Sigmoid colon (tissue), 7 donors: Measurements from ENCODE around the gene PLEKHN1. TPM values are rescaled to one million over a fixed set of nuclear protein-coding genes. Genes with fewer than 3 reads are reported as not detected.
A peak's percentile ranks its signal among the peaks of the same experiment; 100 is the strongest.
"Not testable (repeated sequence)": the region's sequence is repeated elsewhere in the genome, so short reads cannot be mapped to it uniquely, and the experiment has no call there.

Source experiments
- DNase-seq: peaks from one replicate; pipeline ENCODE4 v3.0.0-alpha.2; 2019
- H3K27ac ChIP-seq, 4 donors: fragments of 200-600 bp; sonication (generic); one replicate each; pipeline ENCODE4 v1.5.1; 2016 to 2019; ENCODE audit warnings: mild to moderate bottlenecking in 1 of 4
- H3K27me3 ChIP-seq, 3 donors: fragments of 200-600 bp; sonication (generic); one replicate each; pipeline ENCODE4 v1.5.1; 2019; ENCODE audit warnings: mild to moderate bottlenecking in 1 of 3
- H3K36me3 ChIP-seq, 4 donors: fragments of 200-600 bp; sonication (generic); one replicate each; pipeline ENCODE4 v1.5.1; 2016 to 2019
- H3K4me1 ChIP-seq, 4 donors: fragments of 200-600 bp; sonication (generic); one replicate each; pipeline ENCODE4 v1.5.1; 2017 to 2019
- H3K4me3 ChIP-seq, 4 donors: fragments of 200-600 bp; sonication (generic); one replicate each; pipeline ENCODE4 v1.5.1; 2017 to 2019; ENCODE audit warnings: mild to moderate bottlenecking in 2 of 4, moderate library complexity in 1 of 4
- H3K9me3 ChIP-seq, 4 donors: fragments of 200-600 bp in 3 of 4; sonication (generic) in 3 of 4; one replicate each; pipeline versions ENCODE4 v1.5.1 to v1.6.1; 2013 to 2019
- EP300 ChIP-seq, 4 donors: sonication (generic); formaldehyde crosslinking; IDR thresholded peaks; one replicate each; pipeline ENCODE4 v1.6.1; 2017; ENCODE audit warnings: antibody characterized with exemption in 4 of 4
- POLR2A ChIP-seq, 2 donors: fragments of 450-650 bp; IDR thresholded peaks; one replicate each; pipeline ENCODE4 v1.6.1; 2016; ENCODE audit warnings: antibody characterized with exemption in 2 of 2, mild to moderate bottlenecking in 2 of 2, moderate library complexity in 2 of 2
- POLR2AphosphoS5 ChIP-seq, 4 donors: sonication (generic); formaldehyde crosslinking; IDR thresholded peaks; one replicate each; pipeline ENCODE4 v1.6.1; 2017; ENCODE audit warnings: antibody characterized with exemption in 4 of 4
- WGBS, 2 donors: extraction: QIAGEN DNeasy Blood & Tissue Kit; methylation state at CpG; one replicate each; pipeline ENCODE4 v1.1.7; 2013; 5-methylcytosine and 5-hydroxymethylcytosine counted together
- intact Hi-C: fragments of 100-400 bp; cut with DNase I; formaldehyde crosslinking; loops from one replicate; pipeline ENCODE4 v1.15.1; 2023
- polyA plus RNA-seq, 3 donors: library from polyadenylated mRNA; stranded (reverse); fragments of 200-250 nt; gene quantifications; one replicate each; pipeline ENCODE4 v1.2.3, GENCODE V29; 2013
- total RNA-seq, 4 donors: library from RNA; depleted of rRNA; stranded (reverse); fragments of >200 nt; gene quantifications; one replicate each; pipeline ENCODE4 v1.1.0, GENCODE V29; 2016
- TF ChIP-seq, protein P1 (sequence below), 4 experiments: fragments of 450-650 bp in 3 of 4; fragments of 200-600 bp in 1 of 4; IDR thresholded peaks; one replicate each; pipeline ENCODE4 v1.5.1; 2016 to 2019; ENCODE audit warnings: antibody characterized with exemption in 4 of 4, mild to moderate bottlenecking in 3 of 4, moderate library complexity in 2 of 4
- donor health status: healthy with polysubstance abuse.
- donor health status: Bipolar disorder and iron deficiency.
- donor health status: healthy.

PLEKHN1 gene
- total and polyA plus RNA-seq, 7 donors, result 0.46 to 1.5 TPM; not detected in 5

- Histone ChIP-seq H3K9me3 (no peaks in the 10 kb centered on the region), H3K4me1 (peaks cover 0 to 24% (median 17%) of the 10 kb centered on the region in 4 donors), H3K4me3 (no peak overlapping the region), H3K27ac (no peak overlapping the region), H3K27me3 (no peaks in the 10 kb centered on the region), H3K36me3 (no peaks in the 10 kb centered on the region)
- DNase-seq, result peak; percentile 68
- TF ChIP-seq, protein P1, sequence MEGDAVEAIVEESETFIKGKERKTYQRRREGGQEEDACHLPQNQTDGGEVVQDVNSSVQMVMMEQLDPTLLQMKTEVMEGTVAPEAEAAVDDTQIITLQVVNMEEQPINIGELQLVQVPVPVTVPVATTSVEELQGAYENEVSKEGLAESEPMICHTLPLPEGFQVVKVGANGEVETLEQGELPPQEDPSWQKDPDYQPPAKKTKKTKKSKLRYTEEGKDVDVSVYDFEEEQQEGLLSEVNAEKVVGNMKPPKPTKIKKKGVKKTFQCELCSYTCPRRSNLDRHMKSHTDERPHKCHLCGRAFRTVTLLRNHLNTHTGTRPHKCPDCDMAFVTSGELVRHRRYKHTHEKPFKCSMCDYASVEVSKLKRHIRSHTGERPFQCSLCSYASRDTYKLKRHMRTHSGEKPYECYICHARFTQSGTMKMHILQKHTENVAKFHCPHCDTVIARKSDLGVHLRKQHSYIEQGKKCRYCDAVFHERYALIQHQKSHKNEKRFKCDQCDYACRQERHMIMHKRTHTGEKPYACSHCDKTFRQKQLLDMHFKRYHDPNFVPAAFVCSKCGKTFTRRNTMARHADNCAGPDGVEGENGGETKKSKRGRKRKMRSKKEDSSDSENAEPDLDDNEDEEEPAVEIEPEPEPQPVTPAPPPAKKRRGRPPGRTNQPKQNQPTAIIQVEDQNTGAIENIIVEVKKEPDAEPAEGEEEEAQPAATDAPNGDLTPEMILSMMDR (IDR thresholded peaks at IDR 0.05), result no peak
- no peak for TF ChIP-seq EP300 (IDR thresholded peaks at IDR 0.05)
- no peak for TF ChIP-seq POLR2A (IDR thresholded peaks at IDR 0.05)
- no peak for TF ChIP-seq POLR2AphosphoS5 (IDR thresholded peaks at IDR 0.05)
- WGBS, 2 donors, result 44 to 79% methylated on average over 37 of the region's 37 CpGs
- intact Hi-C loops, result no loop called here
Measured at GRCh38 chr1:1006305-1007159, 40.2 kb downstream of the PLEKHN1 start.

GRCh38 chr1:1010131-1010530 is 43.8 kb downstream of the PLEKHN1 start:
- peaks cover 0 to 33% (median 27%) of the 10 kb centered on the region in 4 donors for H3K4me1 ChIP-seq
- H3K27me3 ChIP-seq, H3K27ac ChIP-seq, H3K4me3 ChIP-seq, H3K36me3 ChIP-seq, intact Hi-C loops, H3K9me3 ChIP-seq, DNase-seq: not testable (repeated sequence)
- WGBS, 2 donors, result 75 to 89% methylated on average over 8 of the region's 8 CpGs

DNA sequence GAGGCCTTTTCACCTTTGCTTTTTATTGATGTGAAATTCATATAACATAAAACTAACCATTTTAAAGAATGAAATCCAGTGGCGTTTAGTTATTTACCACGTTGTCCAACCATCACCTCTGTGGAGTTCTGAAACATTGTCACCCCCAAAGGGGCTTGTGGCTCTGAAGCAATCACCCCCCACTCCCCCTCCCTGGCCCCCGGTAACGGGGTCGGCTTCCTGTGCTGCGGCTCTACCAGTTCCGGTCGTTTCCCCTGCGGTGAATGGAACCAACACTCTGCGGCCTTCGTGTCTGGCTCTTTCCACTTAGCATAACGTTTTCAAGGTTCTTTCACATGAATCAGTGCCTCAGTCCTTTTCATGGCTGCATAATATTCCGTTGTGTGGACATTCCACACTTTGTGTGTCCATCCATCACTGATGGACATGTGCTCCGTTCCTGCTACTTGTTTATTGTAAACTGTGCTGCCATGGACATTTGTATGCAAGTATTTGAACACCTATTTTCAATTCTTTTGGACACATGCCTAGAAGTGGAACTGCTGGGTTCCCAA is 45.2 kb downstream of the PLEKHN1 start:
- H3K27ac ChIP-seq, result no peak overlapping the region
- peaks cover 0 to 23% (median 19%) of the 10 kb centered on the region in 4 donors for H3K4me1 ChIP-seq
- H3K36me3 ChIP-seq, result no peaks in the 10 kb centered on the region
- no peak for DNase-seq
- H3K27me3 ChIP-seq, result no peaks in the 10 kb centered on the region
- 81 to 82% methylated on average over 14 of the region's 14 CpGs for WGBS, 2 donors
- no peaks in the 10 kb centered on the region for H3K9me3 ChIP-seq
- no peak overlapping the region for H3K4me3 ChIP-seq
- TF ChIP-seq POLR2AphosphoS5 (IDR thresholded peaks at IDR 0.05) (no peak), POLR2A (IDR thresholded peaks at IDR 0.05) (no peak), EP300 (IDR thresholded peaks at IDR 0.05) (no peak)
- TF ChIP-seq, protein P1 (IDR thresholded peaks at IDR 0.05), result no peak
- intact Hi-C loops, result no loop called here

- Histone ChIP-seq H3K4me3 (peak overlapping the region; percentile 54 to 70 (median 60)), H3K27ac (peak overlapping the region; percentile 87 to 95 (median 92)), H3K4me1 (peaks cover 0 to 23% (median 19%) of the 10 kb centered on the region in 4 donors)
- intact Hi-C loops, H3K9me3 ChIP-seq, H3K36me3 ChIP-seq, DNase-seq, H3K27me3 ChIP-seq: not testable (repeated sequence)
- 46 to 67% methylated on average over 13 of the region's 13 CpGs for WGBS, 2 donors
Measured at GRCh38 chr1:1012736-1013104, 46.4 kb downstream of the PLEKHN1 start.

DNA sequence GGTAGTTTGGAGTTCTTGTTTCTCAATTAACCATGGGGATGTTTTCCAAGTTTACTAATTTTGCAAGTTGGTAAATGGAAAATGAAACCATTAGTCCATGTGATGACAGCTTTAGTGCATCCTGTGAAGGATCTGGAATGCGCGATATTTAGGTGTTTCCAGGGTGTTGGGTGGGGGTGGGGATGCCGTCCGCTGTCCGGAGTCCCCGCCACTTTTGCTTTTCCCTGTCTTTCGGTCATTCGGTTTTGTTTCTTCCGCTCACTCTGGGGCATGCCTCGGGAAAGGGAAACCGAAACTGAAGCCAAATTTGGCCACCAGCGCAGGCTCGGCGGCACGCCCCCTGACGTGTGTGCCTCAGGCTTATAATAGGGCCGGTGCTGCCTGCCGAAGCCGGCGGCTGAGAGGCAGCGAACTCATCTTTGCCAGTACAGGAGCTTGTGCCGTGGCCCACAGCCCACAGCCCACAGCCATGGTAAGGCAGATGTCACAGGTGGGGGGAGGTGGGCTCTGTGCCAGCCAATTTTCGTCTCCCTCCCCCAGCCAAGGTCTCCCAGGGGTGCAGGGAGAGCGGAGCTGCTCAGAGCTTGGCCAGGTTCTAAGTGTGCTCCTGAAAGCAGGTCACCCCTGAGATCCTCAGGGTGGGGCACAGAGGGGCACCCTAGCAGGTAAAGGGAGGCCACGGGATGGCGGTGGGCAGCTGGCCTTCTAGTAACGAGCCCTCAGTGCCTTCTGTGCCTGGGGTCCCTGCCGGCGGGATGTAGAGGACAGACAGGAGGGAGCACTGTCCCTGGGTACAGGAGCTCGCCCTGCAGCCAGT is 47.0 kb downstream of the PLEKHN1 start, which contains the start of gene ISG15:
Gene ISG15 (plus strand): TSS at position 393 of the 817 bp plus-strand sequence. CDS start 77 bp downstream, at position 470.
- Histone ChIP-seq H3K27me3 (no peaks in the 10 kb centered on the region), H3K4me3 (peak within 1 kb of the TSS; percentile 54 to 70 (median 60)), H3K4me1 (peaks cover 0 to 23% (median 19%) of the 10 kb centered on the region in 4 donors), H3K9me3 (no peaks in the 10 kb centered on the region), H3K27ac (peak within 1 kb of the TSS; percentile 87 to 95 (median 92)), H3K36me3 (no peaks in the 10 kb centered on the region)
- DNase-seq, result peak; percentile 96
- WGBS, 2 donors, result 2 to 6% methylated on average over 30 of the region's 30 CpGs
- TF ChIP-seq POLR2AphosphoS5 (IDR thresholded peaks at IDR 0.05), result peak; percentile 85 to 99 (median 90)
- peak in 1 of 4 donors; percentile 56 for TF ChIP-seq EP300 (IDR thresholded peaks at IDR 0.05)
- TF ChIP-seq, protein P1 (IDR thresholded peaks at IDR 0.05), result no peak
- peak; percentile 51 to 66 for TF ChIP-seq POLR2A (IDR thresholded peaks at IDR 0.05)
- intact Hi-C loops, result no loop called here
